Endothelial cell (in vitro differentiated cells): ENCODE data around the gene STOML2. TPM values are rescaled to one million over a fixed set of nuclear protein-coding genes. Genes with fewer than 3 reads are reported as not detected.
A peak's percentile ranks its signal among the peaks of the same experiment; 100 is the strongest.

ENCODE experiments used
- DNase-seq: peaks from one replicate; pipeline ENCODE4 v3.0.0; 2021; ENCODE audit warnings: low spot score
- H3K27ac Mint-ChIP-seq: one replicate; pipeline ENCODE4 v1.8.0; 2021; ENCODE audit warnings: mixed read lengths, inconsistent platforms; ENCODE audit not compliant: unreplicated experiment
- H3K27me3 Mint-ChIP-seq: one replicate; pipeline ENCODE4 v1.8.0; 2021; ENCODE audit warnings: mild to moderate bottlenecking, moderate library complexity, mixed read lengths, inconsistent platforms; ENCODE audit not compliant: unreplicated experiment
- H3K36me3 Mint-ChIP-seq: one replicate; pipeline ENCODE4 v1.8.0; 2021; ENCODE audit warnings: mild to moderate bottlenecking, low read depth, mixed read lengths, inconsistent platforms; ENCODE audit not compliant: unreplicated experiment
- H3K4me1 Mint-ChIP-seq: one replicate; pipeline ENCODE4 v1.8.0; 2021; ENCODE audit warnings: mild to moderate bottlenecking, mixed read lengths, inconsistent platforms; ENCODE audit not compliant: unreplicated experiment
- H3K4me3 Mint-ChIP-seq: one replicate; pipeline ENCODE4 v1.8.0; 2021; ENCODE audit warnings: mild to moderate bottlenecking, mixed read lengths, inconsistent platforms; ENCODE audit not compliant: unreplicated experiment
- H3K9me3 Mint-ChIP-seq: one replicate; pipeline ENCODE4 v1.8.0; 2021; ENCODE audit warnings: mixed read lengths, inconsistent platforms; ENCODE audit not compliant: unreplicated experiment
- CTCF ChIP-seq: fragments of 200-600 bp; sonication (generic); IDR thresholded peaks from one replicate; pipeline ENCODE4 v1.5.0; 2021; ENCODE audit warnings: antibody characterized with exemption; ENCODE audit not compliant: unreplicated experiment
- total RNA-seq: library from RNA; stranded (reverse); fragmentation: NEBNext Ultra II Directional; extraction: Animal tissue kit (Norgen Biotek cat#: 25700); gene quantifications from one replicate; pipeline ENCODE4 v1.2.1, GENCODE V29; 2021; ENCODE audit not compliant: unreplicated experiment

STOML2 gene
- total RNA-seq, 1 donor from 2014 or later: 108 TPM

- Mint-ChIP-seq H3K27ac (peak overlapping the region; percentile 3), H3K36me3 (peaks cover 54% of the 10 kb centered on the region), H3K9me3 (no peaks in the 10 kb centered on the region), H3K4me1 (no peaks in the 10 kb centered on the region), H3K4me3 (no peak overlapping the region), H3K27me3 (peaks cover 4% of the 10 kb centered on the region)
- DNase-seq: no peak
- TF ChIP-seq CTCF: no peak
Measured at GRCh38 chr9:35054185-35054835, 48.6 kb downstream of the STOML2 start.

- H3K27me3 Mint-ChIP-seq: peaks cover 3% of the 10 kb centered on the region
- peak; percentile 75 for DNase-seq
- no peaks in the 10 kb centered on the region for H3K9me3 Mint-ChIP-seq
- peak; percentile 84 for TF ChIP-seq CTCF
- H3K4me3 Mint-ChIP-seq: no peak overlapping the region
- peaks cover 32% of the 10 kb centered on the region for H3K36me3 Mint-ChIP-seq
- no peak overlapping the region for H3K27ac Mint-ChIP-seq
- H3K4me1 Mint-ChIP-seq: no peaks in the 10 kb centered on the region
Measured at GRCh38 chr9:35051069-35051967, 51.6 kb downstream of the STOML2 start.

Other genes with a start within 250 kb of the STOML2 start
- 0.13 TPM for gene PHF24, start 144.8 kb downstream of the STOML2 start, total RNA-seq
- 20.4 TPM for gene DNAJB5, start 113.4 kb downstream of the STOML2 start, total RNA-seq
- 397 TPM for gene VCP, start 30.5 kb downstream of the STOML2 start, total RNA-seq
- 41.4 TPM for gene FANCG, start 23.2 kb downstream of the STOML2 start, total RNA-seq
- 20.3 TPM for gene PIGO, start 6.5 kb downstream of the STOML2 start, total RNA-seq
- gene ATOSB, start 12.7 kb upstream of the STOML2 start, total RNA-seq: 33.7 TPM
- gene UNC13B, start 58.9 kb upstream of the STOML2 start, total RNA-seq: 39.9 TPM